ENCODE data around the gene NUP93.
"Not testable (repeated sequence)": the region's sequence is repeated elsewhere in the genome, so short reads cannot be mapped to it uniquely, and the experiment has no call there.

The NUP93 gene

DNA sequence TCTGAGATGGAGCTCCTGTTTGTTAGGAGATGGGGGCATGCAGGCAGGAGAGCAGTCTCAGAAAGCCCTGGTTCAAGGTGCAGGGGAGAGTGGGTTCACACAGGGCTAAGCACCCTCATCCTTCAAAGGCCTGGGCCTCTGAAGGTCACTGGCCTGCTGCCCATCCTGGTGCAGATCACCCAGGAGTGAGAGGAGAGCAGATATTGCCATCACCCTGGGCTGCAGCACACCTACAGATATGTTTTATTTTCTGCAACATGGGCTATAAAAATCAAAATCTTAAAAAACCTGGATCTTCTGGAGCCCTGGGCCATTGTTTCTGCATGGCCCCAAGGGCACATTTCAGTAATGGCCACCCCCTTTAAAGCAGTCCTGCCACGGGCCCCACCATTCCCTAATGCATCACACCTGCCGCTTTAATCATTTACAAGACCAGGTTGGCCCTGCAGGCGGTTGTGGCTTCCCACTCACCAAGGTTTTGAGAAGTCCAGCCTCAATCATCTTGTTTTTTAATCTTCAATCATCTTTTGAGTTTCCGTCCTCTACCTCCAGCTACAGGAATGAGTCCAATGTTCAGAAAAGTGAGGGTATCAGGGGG, 20.4 kb upstream of the NUP93 start:
- no peak for DNase-seq

DNA sequence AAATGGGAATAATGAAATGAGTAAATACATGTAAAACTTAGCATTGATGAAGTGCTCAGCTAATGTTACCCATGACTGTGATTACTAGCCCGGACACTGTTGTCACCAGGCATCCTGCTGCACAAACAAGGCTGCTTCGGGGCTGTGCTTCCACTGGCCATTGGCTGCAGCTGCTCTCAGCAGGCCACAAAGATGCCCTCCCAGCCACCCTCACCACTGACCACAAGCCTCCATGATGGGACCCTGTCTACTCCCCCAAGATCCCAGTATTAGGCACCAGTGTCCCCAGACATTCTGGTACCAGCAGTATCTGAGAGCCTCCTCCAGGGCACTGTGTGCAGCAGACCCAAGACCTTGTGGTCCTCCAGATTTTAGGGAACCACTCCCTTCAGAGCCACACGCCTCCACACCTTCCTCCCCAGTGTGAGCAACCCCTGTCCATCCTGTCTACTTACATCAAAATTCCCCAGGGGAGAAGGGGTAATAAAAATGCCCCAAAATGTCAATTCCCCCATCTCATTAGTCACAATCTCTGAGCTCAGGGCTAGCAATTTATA, 19.7 kb upstream of the NUP93 start:
- DNase-seq: no peak

DNA sequence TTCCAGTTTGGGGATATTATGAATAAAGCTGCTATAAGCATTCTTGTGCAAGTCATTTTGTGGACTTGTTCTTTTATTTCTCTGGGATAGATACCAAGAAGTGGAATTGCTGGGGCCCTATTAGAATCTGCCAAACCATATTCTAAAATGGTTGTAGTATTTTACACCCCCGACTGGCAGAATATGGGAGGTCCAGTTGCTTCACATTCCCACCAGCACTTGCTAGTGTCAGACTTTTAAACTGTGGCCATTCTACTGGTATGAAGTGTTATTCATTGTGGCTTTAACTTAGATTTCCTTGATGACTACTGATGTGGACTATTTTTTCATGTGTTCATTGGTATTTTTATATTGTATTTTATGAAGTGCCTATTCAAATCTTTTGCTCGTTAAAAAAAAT, 18.1 kb upstream of the NUP93 start:
- DNase-seq: no peak

DNA sequence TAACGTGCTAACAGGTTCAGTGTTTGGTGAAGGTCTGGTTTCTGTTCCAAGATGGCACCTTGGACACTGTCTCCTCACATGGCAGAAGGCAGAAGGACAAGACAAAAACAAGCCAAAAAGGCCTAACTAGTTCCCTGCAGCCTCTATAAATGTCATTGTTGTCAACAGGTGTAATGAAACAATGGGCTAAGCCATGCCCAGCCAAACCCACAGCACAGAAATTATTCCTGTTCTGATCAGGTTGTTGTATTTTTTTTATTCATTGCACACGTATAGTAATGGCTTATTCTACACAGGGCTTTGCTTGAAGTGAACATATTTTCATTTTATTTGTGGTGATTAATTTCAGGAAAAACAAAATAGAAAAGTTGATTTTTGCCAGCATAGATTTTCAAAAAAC, 16.1 kb upstream of the NUP93 start:
- no peak for DNase-seq

DNA sequence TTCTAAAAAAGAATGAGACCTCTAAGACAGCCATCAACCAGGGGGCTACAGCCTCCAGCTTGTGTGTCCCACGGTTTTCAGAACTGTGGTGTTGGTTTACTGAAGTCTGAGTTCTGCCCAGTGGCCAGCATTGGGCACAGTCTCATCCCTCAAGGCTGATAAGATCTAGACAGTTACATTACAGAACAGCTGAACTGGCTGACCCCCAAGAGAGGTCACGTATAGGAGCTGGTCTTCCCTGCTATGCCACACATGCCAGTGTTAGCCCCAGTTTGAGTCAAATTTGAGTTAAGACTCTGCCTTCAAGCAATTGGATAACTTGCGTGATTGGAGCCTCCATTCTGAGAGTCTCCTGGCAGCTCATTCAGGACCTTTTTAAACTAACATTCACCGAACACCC, 14.8 kb upstream of the NUP93 start:
- DNase-seq: no peak

DNA sequence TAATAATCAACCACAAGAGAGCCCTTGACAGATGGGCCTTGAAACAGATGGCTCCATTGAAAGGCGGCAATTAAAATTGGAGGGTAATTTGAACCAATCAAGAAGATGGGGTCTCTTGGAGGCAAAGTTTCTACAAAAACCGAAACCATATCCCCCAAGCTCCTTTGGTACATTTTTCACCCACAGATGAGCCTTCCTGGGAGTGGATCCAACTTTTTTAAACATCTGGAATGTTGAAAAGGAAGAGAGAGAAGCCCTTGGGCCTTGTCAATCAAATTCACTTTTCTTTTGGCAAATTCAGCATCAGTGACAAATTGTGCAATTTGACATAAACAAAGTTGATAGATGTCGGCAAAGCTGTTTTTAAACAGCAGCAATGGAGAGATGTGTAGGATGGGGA, 13.2 kb upstream of the NUP93 start:
- DNase-seq: no peak

DNA sequence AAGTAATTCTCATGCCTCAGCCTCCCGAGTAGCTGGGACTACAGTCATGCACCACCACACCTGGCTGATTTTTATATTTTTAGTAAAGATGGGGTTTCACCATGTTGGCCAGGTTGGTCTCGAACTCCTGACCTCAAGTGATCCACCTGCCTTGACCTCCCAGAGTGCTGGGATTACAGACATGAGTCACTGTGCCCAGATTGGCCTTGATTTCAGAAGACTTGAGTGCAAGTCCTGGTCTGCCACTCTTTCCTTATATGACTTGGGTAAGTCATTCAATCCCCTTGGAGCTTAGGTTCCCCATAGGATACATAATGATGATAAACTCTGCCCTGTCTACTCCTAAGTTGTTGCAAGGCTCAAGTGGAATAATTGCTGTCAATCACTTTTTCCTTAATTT, 12.4 kb upstream of the NUP93 start:
- not testable (repeated sequence) for DNase-seq

DNA sequence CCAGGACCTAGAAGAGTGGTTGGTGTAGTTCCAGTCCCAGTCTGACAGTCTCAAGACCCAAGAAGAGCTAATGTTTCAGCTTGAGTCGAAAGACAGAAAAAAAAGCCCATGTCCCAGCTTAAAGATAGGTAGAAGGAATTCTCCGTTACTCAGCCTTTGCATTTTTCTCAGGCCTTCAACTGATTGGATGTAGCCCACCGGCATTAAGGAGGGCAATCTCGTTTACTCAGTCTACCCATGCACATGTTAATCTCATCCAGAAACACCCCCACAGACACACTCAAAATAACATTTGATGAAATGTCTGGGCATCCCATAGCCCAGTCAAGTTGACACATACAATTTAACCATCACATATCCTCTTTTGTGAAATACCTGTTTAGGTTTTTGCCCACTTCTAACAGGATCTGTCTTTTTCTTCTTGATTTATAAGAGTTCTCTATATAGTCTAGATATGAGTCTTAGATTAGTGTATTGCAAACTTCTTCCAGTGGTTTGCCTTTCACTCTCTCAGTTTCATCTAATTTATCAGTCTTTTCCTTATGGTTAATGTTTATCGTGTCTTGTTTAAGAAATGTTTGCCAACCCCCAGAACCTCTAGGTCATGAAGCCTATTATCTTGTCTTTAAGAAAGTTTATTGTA, 7.6 kb upstream of the NUP93 start:
- no peak for DNase-seq

DNA sequence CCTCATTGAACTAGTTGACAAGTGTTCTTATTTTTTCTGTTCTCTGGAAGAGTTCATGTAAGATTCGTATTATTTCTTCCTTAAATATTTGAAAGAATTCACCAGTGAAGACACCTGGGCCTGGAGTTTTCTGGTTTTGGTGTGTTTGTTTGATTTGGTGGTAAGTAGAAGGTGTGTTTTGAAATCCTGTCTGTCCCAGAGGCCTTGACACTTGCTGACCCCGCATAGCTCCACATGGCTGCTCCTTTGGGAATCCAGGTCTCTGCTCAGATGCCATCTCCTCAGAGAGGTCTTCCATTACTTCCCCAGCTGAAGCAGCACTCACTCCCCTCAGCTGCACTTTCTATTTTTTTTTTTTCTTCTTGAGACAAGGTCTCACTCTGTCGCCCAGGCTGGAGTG, 5.7 kb upstream of the NUP93 start:
- DNase-seq: no peak

DNA sequence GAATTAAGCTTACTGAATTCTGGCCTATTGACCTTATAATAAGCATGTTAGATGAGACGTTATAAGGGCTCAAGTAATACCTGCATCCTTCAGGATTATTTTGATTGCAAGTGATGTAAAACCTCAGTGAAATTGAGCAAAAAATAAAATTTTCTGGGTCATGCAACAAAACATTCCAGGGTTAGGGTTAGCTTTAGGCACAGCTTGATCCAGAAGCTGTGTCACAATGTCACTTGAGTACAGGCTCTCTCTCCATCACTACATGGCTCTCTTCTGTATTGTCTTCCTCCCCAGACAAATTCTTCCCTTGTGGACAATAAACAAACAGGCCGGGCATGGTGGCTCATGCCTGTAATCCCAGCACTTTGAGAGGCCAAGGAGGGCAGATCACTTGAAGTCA, 3.6 kb upstream of the NUP93 start:
- DNase-seq: no peak

DNA sequence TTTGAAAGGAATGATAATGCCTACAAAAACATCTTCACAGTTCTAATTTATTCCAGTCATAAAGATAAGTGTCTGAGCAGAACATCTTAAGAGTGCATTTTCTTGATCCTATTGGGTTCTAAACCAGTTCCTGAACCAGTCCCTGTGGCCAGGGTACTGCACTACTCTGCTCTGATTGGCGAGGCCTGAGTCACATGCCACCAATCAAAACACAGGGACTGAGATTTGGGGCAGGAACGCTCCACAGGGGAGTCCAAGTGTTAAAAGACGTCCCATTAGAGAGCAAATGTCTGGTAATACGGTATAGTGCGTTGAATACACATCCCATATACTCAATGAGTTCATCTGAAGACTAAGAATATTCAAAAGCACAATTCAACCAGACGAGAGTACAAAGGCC, 3.0 kb upstream of the NUP93 start:
- no peak for DNase-seq

DNA sequence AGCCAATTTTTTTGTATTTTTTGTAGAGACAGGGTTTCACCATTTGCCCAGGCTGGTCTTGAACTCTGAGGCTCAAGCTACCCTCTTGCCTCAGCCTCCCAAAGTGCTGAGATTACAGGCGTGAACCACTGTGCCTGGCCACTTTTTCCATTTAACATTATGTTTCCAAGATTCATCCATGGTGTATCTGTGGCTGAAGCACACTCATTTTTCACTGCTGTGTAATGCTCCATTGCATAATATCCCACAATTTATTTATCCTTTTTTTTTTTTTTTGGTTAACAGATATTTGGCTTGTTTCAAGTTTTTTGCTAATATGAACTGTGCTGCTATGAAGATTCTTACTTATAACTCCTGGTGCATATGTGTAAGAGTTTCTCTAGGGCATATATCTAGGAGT, 1.9 kb upstream of the NUP93 start:
- DNase-seq: no peak

DNA sequence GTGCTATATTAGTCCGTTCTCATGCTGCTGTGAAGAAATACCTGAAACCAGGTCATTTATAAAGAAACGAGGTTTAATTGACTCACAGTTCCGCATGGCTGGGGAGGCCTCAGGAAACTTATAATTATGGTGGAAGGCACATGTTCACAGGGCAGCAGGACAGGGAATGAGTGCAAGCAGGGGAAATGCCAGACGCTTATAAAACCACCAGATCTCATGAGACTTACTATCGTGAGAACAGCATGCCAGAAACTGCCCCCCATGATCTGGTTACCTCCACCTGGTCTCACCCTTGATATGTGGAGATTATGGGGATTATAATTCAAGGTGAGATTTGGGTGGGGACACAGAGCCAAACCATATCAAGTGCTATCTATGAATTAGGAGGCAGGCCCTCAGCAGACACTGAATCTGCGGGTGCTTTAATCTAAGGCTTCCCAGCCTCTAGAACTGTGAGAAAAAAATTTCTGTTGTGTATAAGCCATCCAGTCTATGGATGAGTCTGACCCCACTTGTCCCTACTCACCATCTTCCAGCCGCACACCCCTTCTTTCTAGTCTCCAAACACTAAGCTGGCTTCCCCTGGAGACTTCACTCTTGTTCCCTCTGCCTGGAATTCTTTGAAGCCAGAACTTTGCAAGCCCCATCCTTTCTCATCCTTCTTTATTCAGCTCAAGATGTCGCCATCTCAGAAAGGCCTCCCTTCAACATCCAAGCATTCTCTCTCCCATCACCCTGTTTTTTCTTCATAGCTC, 772 bp upstream of the NUP93 start:
- no peak for DNase-seq

DNA sequence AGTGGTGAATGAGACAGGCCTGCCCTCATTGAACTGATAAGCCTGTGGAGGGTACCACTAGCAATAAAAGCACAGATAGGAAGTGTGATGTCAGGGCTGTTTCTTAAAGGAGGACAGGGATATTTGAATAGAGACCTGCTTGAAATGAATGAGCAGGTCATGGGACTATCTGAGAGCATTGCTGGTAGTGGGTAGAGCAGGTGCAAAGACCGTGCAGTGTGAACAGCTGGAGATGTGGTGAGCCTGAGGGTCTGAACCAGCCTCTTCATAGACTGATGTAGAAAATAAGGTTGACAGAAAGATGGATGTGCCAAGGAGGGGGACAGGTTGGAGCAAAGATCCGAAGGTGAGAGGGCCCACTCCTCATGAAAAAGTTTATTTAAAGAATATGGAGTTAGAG, 2.4 kb downstream of the NUP93 start:
- DNase-seq: no peak

DNA sequence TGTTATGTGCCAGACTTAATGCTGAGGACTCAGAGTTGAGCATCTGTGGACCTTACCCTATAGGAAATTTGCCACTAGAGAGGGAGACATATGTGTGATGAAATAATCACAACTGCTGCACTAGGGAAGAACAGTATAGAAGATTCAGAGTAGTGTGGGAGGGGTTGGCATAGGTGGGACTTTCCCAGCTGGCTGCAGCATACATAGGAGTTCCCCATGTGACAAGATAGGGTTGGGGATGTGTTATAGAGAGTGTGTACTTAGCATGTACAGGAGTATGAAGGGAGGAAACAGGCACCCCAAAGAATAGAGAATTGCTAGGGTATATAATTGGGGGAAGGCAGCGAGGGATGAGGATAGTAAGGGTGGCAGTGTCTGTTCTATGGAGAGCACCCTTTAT, 2.9 kb downstream of the NUP93 start:
- DNase-seq: no peak

DNA sequence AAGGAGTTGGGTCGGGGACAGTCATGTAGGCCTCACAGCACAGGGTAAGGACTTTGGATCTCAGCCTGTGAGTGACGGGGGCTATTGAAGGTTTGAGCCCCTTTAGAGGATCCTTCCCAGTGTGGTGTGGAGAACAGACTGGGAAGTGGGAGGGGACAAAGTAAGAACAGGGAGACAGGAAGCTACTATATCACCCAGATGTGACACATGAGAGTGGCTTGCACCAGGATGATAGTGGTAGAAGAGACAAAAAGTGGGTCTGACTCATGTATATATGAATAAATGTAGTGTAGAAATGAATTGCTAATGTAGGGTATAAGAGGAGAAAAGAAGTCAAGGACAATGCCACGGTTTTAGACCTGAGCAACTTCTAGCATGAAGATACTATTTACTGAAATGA, 4.5 kb downstream of the NUP93 start:
- no peak for DNase-seq

DNA sequence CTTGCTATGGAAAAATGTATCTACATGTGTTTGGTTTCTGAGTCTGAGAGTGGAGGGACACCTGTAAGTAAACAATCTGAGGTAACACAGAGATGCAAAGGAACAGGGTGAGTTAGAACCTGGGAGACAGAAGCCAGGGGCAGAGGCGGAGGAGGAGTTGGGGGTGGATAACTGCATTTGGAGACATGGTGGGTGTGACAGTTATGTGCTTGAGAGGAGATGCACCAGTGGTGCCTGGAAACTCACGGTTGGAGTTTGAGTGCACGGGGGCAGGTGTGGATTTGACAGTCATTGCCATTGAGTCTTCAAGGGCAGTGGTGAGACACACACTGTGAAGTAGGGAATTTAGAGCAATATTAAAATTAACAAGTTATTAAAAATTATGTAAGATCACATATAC, 6.5 kb downstream of the NUP93 start:
- no peak for DNase-seq

DNA sequence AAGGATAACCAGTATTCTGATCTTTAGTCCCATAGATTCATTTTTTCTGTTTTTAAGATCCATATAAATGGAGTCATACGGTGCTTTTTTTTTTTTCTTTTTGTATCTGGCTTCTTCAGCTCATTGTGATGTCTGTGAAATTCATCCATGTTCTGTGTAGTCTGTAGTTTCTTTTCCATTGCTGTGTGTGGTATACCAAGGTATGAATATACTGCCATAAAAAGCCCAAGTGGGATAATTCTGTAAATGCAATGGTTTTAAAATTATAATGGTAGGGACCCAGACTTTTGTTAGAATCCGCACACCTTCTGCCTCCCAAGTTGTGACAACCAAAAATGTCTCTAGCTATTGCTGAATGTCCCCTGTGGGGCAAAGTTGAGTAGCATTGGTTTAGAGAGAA, 7.6 kb downstream of the NUP93 start:
- DNase-seq: no peak

DNA sequence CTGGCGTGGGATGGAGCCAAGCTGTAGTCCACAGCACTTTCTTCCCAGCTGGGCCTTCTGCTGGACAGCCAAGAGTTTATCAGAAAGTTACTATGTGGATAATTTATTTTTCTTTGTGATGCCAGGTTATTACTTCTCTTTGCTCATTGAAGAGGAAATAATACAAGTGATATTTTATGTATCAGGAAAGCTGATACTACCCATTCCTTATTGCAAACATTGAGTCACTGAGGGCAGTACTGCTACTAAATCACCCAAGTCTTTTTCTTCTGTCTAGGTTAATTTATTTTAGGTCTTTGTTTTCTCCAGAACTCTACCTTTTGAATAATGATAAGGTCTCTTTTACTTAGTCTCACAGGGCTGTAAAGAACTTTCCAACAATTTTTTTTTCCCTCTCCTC, 8.3 kb downstream of the NUP93 start:
- no peak for DNase-seq

DNA sequence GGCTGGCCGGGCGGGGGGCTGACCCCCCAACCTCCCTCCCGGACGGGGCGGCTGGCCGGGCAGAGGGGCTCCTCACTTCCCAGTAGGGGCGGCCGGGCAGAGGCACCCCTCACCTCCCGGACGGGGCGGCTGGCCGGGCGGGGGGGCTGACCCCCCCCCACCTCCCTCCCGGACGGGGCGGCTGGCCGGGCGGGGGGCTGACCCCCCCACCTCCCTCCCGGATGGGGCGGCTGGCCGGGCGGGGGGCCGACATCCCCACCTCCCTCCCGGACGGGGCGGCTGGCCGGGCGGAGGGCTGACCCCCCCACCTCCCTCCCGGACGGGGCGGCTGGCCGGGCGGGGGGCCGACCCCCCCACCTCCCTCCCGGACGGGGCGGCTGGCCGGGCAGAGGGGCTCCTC, 9.4 kb downstream of the NUP93 start:
- not testable (repeated sequence) for DNase-seq

DNA sequence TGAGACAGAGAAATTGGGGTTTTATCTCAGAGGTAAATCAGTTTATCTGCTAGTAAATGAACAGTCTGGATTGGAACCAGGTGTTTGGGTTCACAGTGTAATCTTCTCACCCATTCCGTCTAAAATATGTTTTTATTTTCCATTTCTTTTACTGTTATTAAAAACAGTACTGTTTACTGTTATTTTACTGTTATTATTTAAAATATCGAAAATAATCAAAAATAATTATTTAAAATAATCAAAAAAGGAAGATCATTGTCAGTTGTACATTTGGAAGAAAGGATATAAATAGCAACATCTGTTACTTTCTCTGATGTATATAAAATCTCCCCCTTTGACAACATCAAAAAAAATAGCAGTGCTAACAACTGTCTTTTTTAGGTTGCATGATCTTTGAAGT, 11.5 kb downstream of the NUP93 start:
- no peak for DNase-seq

DNA sequence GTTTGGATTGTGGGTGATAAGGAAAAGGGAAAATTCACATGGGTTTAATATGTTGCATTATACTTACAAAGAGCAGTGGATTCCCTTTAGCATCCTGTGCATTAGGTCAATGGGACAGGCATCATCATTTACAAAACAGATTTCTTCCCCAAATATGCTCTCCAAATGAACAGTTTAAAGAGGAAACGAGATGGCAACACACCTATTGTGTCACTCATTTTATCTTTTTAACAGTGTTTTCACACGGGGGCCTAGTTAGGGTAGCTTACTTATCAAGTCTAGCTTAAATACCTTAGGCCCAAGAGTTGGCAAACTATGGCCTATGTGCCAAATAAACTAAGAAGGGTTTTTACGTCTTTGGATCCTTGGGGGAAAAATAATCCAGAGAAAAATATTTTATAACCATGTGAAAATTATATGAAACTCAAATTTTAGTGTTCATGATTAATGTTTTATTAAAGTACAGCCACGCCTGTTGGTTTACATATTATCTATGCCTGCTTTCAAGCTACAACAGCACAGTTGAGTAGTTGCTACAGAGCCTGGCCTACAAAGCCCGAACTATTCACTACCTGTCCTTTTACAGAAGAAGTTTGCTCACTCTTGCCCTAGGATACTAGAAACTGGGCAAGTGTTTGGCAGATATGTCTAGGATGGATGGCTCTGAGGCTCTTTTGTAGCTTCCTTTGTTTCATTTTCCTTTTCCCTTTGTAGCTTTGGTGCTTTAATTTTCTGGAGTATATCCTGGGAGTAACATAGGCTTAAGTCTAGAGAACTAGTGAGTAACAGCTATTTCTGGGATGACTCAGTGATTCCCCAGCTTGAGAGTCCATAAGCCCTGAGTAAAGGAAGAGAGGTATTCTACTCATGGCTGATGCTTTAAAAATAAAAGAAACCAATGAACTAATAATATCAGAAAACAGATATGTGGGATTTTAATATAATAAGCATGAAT, 12.4 kb downstream of the NUP93 start:
- DNase-seq: no peak

DNA sequence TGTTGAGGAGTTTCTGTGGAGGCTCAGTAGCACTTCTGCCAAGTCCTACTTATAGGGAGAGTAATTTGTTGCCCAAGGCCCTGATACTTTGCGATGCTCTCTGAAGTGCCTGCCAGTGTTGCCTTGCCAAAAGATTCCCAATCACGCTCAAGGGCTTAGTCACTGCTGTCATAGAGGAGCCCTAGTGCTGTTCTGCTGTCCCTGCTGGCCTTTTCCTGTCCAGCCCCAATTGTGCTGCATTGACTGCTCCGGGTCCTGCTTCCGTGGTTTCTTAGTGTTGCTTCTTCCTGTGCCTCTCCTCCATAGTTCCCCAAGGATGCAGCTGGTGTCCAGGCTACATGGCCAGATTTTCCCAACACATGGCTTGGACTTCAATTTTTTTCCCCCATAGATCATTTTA, 13.9 kb downstream of the NUP93 start:
- no peak for DNase-seq

Data from NCI-H187 treated with DMSO at 0.1 percent for 48 hours (cell line).